ENCODE results near the gene SCCPDH.

DNA sequence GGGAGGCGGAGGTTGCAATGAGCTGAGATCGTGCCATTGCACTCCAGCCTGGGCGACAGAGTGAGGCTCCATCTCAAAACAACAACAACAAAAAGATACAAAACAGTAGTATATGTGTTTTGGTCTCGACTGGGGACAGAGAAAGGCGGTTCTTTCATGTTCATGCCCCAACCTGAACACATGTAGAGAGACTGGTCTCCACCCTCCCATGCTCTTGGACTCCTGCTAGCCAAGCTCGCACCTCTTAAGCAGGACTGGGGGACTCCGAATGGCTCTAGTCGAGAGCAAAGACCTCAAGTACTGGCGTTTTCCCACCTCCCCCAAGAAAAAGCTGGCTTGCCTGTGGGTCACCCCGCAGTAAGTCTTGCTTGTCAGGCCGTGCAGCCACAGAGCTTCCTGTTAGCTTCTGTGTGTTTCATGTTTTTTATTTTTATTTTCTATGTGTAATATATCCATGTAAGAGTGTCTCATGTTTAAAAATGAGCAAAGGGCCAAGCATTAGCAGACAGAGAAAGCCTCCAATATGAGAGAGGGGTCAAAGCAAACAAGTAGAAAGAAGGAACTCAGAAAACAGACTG is 91.6 kb downstream of the SCCPDH start:
- TF ChIP-seq, protein P1, sequence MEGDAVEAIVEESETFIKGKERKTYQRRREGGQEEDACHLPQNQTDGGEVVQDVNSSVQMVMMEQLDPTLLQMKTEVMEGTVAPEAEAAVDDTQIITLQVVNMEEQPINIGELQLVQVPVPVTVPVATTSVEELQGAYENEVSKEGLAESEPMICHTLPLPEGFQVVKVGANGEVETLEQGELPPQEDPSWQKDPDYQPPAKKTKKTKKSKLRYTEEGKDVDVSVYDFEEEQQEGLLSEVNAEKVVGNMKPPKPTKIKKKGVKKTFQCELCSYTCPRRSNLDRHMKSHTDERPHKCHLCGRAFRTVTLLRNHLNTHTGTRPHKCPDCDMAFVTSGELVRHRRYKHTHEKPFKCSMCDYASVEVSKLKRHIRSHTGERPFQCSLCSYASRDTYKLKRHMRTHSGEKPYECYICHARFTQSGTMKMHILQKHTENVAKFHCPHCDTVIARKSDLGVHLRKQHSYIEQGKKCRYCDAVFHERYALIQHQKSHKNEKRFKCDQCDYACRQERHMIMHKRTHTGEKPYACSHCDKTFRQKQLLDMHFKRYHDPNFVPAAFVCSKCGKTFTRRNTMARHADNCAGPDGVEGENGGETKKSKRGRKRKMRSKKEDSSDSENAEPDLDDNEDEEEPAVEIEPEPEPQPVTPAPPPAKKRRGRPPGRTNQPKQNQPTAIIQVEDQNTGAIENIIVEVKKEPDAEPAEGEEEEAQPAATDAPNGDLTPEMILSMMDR (IDR thresholded peaks at IDR 0.05 in 4 of 5, conservative IDR thresholded peaks at IDR 0.05 in 1 of 5) = no peak
- TF ChIP-seq POLR2A (IDR thresholded peaks at IDR 0.05) = no peak

Data from gastrocnemius medialis (tissue), 4 donors.